ENCODE results near the gene VSX2. TPM values are rescaled to one million over a fixed set of nuclear protein-coding genes. Genes with fewer than 3 reads are reported as not detected.

The VSX2 gene
- not detected in 2 replicates for total RNA-seq (2014; rRNA removed; shearing (Covaris generic))

- no peak for DNase-seq (ENCODE audit: low spot score)
These were observed at the start of gene VSX2 for GRCh38 chr14:74238974-74239847. TSS of gene VSX2 (plus strand) at chr14:74239449. CDS start at chr14:74239562, 113 bp downstream.

DNA sequence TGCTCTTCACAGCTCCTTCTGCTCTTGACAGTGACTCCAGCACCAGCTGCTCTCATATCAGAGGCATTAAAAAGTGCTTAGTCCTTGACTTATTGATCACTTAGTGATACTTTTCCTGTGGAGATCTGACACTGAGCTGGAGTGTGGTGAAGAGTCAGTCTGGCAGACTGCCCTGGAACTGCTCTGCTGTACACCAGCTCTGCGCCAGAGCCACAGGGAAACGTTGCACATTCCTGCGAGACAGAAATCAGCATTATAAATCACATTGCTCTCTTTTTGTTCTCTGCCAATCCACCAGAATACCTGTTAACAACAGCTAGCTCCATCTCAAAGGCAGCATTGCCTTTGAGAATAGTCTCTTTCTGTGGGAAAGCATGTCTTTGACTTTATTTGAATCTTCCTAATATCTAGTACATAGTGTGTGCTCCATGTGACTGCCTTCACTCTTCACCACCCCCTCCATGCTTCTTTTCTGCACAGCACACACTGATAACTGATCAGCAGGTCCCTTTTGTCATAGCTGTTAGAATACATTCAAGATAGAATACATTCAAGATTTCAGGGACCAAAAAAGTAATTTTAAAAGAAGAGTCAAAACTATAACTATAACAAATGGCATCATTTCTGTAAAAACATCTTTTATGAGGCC, 48.2 kb upstream of the VSX2 start:
- DNase-seq (ENCODE audit: low spot score): no peak

DNA sequence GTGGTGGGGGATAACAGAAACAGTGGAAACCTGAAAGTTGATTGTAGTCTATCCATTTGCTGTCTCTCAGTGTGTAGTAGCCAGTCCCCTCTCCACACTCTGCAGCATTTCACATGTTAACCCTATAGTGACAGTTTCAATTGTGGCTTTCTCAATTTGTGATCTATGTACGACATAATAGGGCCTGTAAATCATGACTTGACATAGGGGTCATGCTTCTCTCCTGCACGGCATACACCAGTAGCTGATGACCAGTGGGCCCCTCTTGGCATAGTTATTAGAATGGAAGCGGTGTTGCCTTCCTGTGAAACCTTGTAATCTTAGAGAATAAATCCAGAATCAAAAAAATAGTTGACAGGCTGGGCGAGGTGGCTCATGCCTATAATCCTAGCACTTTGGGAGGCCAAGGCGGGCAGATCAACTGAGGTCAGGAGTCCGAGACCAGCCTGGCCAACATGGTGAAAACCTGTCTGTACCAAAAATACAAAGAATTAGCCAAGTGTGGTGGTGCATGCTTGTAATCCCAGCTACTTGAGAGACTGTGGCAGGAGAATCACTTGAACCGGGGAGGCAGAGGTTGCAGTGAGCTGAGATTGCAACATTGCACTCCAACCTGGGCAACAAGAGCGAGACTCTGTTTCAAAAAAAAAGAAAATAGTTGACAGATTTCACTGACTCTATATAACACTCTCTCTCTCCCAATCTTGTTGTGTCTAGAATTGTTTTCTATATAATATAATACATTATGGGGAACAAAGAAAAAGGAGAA, 44.6 kb upstream of the VSX2 start:
- DNase-seq (ENCODE audit: low spot score): no peak

- DNase-seq (ENCODE audit: low spot score): no peak
These were observed 43.6 kb upstream of the VSX2 start for GRCh38 chr14:74195623-74196022.

- no peak for DNase-seq (ENCODE audit: low spot score)
These were observed 40.6 kb upstream of the VSX2 start for GRCh38 chr14:74198441-74199234.

GRCh38 chr14:74202113-74202512, 37.1 kb upstream of the VSX2 start:
- no peak for DNase-seq (ENCODE audit: low spot score)

DNA sequence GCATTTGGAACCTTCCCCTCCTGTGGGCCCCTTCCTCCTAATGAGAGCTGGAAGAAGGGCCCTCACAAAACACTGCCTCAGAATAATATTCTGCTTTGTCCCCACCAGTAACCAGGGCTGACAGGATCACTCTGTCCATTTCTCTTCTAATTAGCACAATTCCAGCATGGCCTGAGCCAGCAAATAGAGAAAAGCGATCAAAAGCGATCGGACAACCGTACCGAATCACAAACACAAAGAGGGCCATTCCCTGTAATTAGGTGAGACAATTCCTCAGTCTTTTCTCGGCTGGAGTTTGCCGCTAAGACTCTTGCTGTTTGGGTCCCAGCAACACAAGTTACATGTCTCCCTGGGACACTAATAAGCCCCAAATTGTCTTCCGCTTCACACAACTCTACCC, 35.6 kb upstream of the VSX2 start:
- DNase-seq (ENCODE audit: low spot score): no peak

GRCh38 chr14:74204491-74204890, 34.8 kb upstream of the VSX2 start:
- no peak for DNase-seq (ENCODE audit: low spot score)

GRCh38 chr14:74205882-74206281, 33.4 kb upstream of the VSX2 start:
- no peak for DNase-seq (ENCODE audit: low spot score)

DNA sequence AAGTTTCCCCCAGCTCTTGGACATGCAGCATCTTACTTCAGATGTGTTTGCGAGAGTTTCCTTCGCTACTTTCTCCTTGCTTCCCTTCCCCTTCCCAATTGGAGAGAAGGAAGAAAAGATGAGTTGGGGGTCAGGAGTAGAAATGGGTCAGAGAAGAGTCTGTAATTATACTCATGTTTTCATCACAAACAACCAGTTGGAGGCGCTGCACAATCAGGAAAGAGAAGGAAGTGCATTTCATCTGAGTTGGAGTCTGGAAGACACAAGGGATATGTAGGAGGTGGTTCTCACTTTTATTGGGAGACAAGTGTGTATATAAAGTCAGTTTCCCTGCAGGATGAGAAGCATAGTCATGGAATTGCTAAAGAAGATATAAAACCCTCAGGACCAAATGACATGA, 31.3 kb upstream of the VSX2 start:
- DNase-seq (ENCODE audit: low spot score): no peak

- no peak for DNase-seq (ENCODE audit: low spot score)
These were observed 30.6 kb upstream of the VSX2 start for GRCh38 chr14:74208642-74209041.

DNA sequence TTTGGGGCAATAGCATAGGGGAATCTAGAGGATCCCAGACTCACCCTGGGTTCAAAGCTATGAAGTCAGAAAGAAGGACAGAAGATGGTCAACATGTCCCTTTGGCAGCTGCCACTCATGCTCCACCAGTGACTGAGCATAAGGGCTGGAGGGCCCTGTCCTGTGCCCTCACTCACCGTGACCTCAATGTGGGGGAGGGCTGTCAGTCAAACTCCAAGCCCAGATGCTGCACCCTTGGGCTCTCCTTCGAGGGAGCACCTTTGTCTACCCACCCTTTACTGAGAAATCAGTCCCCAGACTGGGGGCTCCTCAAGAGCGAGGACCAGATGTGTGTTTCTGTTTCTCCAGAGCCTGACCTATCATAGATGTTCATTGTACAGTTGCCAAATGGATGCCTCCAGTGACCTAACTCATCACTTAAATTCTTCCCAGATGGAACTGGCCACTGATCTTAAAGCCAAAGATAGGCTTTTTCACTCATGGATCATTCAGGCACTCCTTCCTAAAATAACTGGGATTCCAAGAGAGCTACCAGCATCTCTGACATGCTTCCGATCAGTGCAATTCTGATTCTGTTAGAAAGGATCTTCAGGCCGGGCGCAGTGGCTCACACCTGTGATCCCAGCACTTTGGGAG, 27.2 kb upstream of the VSX2 start:
- DNase-seq (ENCODE audit: low spot score): no peak

DNA sequence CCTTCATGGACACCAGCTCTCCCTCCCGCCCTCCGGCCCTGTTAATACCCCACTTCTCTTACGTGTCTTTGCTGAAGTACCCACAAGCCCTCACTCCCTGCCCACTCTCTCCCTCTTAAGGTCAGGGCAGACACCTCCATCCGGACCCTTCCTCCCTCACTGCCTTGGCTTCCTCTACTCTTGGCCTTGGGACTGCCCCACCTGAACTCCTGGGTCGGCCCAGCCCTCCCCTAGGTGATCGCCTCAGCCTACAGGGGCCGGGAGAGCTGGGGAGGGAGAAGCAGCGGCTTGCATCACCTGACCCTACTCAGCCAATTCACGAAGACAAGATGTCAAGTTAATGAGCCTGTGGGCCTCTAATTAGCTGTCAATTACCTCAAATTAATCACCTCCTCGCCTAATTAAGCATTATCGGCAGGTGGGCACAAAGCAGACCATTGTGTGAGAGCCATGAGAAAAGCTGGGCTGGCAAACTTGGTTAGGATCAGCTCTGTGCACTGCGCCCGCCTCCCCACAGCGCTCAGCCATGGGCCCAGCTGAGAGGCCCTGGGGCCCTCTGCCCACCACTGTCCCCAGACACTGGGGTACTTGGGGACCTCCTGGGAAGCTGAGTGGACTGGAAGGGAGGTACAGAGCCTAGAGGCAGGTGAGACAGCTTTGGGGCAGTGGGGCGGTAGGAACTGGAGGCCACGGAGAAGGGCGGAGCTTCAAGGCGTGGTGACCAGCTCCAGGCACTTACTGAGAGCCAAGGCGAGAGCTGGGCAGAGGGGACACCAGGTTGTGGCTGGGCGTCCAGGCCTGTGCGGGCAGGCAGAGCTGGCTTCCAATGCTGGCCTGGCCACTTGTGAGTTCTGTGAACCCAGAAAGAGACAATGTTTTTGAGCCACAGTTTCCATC, 25.1 kb upstream of the VSX2 start:
- DNase-seq (ENCODE audit: low spot score): no peak

GRCh38 chr14:74216671-74217070, 22.6 kb upstream of the VSX2 start:
- no peak for DNase-seq (ENCODE audit: low spot score)

GRCh38 chr14:74217672-74218448, 21.4 kb upstream of the VSX2 start:
- DNase-seq (ENCODE audit: low spot score): no peak

DNA sequence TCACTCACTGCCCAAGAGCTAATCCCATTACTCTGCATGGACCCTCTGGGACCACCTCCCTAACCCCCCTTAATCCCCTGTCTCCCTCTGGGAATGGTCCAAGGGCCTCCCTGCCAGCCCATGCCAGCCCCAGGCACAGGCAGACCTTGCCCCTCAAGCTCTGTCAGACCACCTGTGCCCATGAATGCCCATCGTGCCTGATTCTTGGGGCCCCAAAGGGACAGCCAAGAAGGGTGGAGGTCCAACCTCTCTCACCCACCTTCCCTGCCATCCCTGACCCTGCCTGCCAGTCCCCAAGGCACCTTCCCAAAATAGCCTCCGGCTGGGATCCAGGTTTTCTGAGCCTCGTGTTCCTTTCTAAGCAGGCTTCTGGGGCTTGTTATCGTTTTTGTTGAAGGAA, 20.8 kb upstream of the VSX2 start:
- DNase-seq (ENCODE audit: low spot score): no peak

DNA sequence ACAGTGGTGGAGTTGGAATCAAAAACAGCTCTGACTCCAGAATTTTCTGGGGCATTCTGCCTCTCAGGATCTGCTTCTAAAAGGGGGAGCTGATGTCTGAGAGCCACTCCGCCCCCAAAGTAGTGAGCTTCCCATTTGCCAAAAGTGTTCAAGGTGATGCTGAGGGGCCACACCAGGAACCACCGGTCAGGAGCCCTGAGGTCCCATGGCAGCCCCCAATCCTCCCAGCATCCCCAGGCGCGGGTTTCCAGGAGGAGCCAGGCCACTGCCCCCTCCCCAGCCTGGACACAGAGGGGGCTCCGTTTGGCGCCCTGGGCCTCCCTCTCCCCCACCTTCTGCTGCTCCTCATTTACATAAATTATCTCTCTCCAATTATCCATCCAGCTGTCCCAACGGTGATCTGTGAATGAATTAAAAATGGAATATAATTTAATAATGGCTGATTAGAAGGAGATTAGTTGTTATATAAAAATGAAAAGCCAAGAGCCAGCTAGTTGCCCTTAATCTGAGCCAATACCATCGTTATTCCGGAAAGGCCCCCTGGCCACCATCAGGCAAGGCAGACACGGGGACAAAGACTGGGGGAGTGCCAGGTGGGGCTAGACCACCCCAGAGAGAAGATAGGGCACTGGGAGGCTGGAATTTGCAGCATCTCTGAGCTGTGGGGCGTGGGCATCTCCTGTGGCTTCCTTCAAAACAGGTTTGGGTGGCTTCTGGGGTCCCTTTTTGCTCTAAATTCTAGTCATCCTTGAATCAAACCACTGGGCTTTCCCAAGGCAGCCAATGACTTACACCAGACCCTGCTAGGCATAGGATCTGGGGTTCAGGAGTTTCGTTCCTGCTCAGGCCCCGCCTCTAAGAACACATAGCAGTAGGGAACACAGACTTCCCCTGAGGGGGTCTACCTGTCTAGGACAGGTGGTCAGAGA, 19.7 kb upstream of the VSX2 start:
- DNase-seq (ENCODE audit: low spot score): no peak

DNA sequence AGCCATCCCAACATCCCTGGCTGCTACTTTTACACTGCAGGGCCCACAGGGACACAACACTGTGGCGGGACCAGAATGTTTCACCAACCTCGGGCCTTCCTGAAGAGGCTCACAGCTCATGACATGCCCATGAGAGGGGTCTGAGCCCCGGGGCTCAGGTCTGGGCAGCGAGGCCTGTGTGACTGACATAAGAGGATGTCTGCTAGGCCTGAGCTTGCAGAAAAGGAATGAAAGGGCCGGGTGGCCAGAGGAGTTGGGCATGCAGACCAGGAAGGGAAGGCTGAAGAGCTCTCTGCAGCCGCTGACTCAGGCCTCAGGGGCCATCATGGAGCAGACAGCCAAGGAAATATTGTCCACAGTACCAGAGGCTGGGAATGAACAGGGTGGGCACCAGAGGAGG, 18.3 kb upstream of the VSX2 start:
- DNase-seq (ENCODE audit: low spot score): no peak

All from A172 (cell line).